Measurements from ENCODE around the gene ADGRE3.

ADGRE3 gene

DNA sequence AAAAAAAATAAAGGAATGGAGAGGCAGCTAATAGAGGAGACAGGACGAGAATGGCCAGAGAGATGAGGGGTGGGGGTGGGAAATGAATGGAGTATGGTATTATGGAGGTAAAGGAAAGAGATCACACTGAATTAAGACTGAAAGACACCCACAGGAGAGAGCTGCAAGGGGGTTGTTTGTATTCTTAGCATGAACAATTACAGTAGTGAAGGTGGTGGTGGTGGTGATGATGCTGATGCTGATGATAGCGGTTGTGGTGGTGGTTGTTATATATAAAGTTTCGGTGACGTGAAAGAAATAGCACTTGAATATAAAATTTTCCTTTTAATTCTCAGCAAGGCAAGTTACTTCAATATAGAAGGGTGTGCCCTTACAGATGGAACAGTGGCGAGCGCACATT lies 2.8 kb upstream of the ADGRE3 start:
- Histone ChIP-seq H3K23ac (ENCODE audit: low read length) (no peak overlapping the region), H2BK120ac (ENCODE audit: low read depth, low read length) (no peak overlapping the region), H4K5ac (ENCODE audit: low read length) (no peak overlapping the region), H3K56ac (ENCODE audit: low read length) (no peak overlapping the region), H3K79me2 (ENCODE audit: control insufficient read depth, insufficient read depth, low read length) (no peaks in the 10 kb centered on the region), H2BK15ac (replicated peaks; ENCODE audit: low read depth) (no peak overlapping the region), H2BK5ac (ENCODE audit: low read length) (no peak overlapping the region), H4K8ac (ENCODE audit: low read depth, low read length) (no peak overlapping the region), H3K27me3 (ENCODE audit: insufficient read depth, low read length, poor library complexity) (no peaks in the 10 kb centered on the region), H3K27ac (ENCODE audit: low read depth, low read length) (no peak overlapping the region), H3K4ac (ENCODE audit: low read depth, low read length) (no peak overlapping the region), H3K4me2 (ENCODE audit: low read length) (no peak overlapping the region), H3K4me3 (ENCODE audit: low read length) (no peak overlapping the region), H3K79me1 (ENCODE audit: low read length) (no peaks in the 10 kb centered on the region), H3K9ac (ENCODE audit: low read length) (no peak overlapping the region), H3K18ac (ENCODE audit: low read length) (no peak overlapping the region), H2AK5ac (ENCODE audit: low read length) (no peak overlapping the region), H3K36me3 (ENCODE audit: control insufficient read depth, insufficient read depth, low read length) (no peaks in the 10 kb centered on the region), H3K4me1 (ENCODE audit: control insufficient read depth, low read depth, low read length) (no peaks in the 10 kb centered on the region)
- 100% methylated on average over 1 of the region's 6 CpGs for WGBS (ENCODE audit: extremely low coverage, insufficient coverage, low lambda C conversion rate)
- no peak for DNase-seq

- 100% methylated on average over 3 of the region's 10 CpGs for WGBS (ENCODE audit: extremely low coverage, insufficient coverage, low lambda C conversion rate)
- no peak overlapping the region for H2BK15ac ChIP-seq (replicated peaks; ENCODE audit: low read depth)
- no peak overlapping the region for H2AK5ac ChIP-seq (ENCODE audit: low read length)
- H4K8ac ChIP-seq (ENCODE audit: low read depth, low read length): no peak overlapping the region
- H3K36me3 ChIP-seq (ENCODE audit: control insufficient read depth, insufficient read depth, low read length): no peaks in the 10 kb centered on the region
- H3K79me2 ChIP-seq (ENCODE audit: control insufficient read depth, insufficient read depth, low read length): no peaks in the 10 kb centered on the region
- H3K4me1 ChIP-seq (ENCODE audit: control insufficient read depth, low read depth, low read length): no peaks in the 10 kb centered on the region
- no peak overlapping the region for H3K9ac ChIP-seq (ENCODE audit: low read length)
- H3K23ac ChIP-seq (ENCODE audit: low read length): no peak overlapping the region
- no peak overlapping the region for H4K5ac ChIP-seq (ENCODE audit: low read length)
- H2BK120ac ChIP-seq (ENCODE audit: low read depth, low read length): no peak overlapping the region
- no peak overlapping the region for H3K4me2 ChIP-seq (ENCODE audit: low read length)
- no peak overlapping the region for H3K56ac ChIP-seq (ENCODE audit: low read length)
- H2BK5ac ChIP-seq (ENCODE audit: low read length): no peak overlapping the region
- no peak overlapping the region for H3K27ac ChIP-seq (ENCODE audit: low read depth, low read length)
- no peak overlapping the region for H3K4ac ChIP-seq (ENCODE audit: low read depth, low read length)
- no peak overlapping the region for H3K4me3 ChIP-seq (ENCODE audit: low read length)
- no peak for DNase-seq
- no peak overlapping the region for H3K18ac ChIP-seq (ENCODE audit: low read length)
- no peaks in the 10 kb centered on the region for H3K27me3 ChIP-seq (ENCODE audit: insufficient read depth, low read length, poor library complexity)
- H3K79me1 ChIP-seq (ENCODE audit: low read length): no peaks in the 10 kb centered on the region
Measured at GRCh38 chr19:14676762-14677161, 2.1 kb upstream of the ADGRE3 start.

- H3K9ac ChIP-seq (ENCODE audit: low read length): no peak overlapping the region
- no peaks in the 10 kb centered on the region for H3K36me3 ChIP-seq (ENCODE audit: control insufficient read depth, insufficient read depth, low read length)
- no peak overlapping the region for H4K8ac ChIP-seq (ENCODE audit: low read depth, low read length)
- no peak overlapping the region for H3K56ac ChIP-seq (ENCODE audit: low read length)
- no peaks in the 10 kb centered on the region for H3K4me1 ChIP-seq (ENCODE audit: control insufficient read depth, low read depth, low read length)
- H2AK5ac ChIP-seq (ENCODE audit: low read length): no peak overlapping the region
- no peaks in the 10 kb centered on the region for H3K79me1 ChIP-seq (ENCODE audit: low read length)
- H3K18ac ChIP-seq (ENCODE audit: low read length): no peak overlapping the region
- H2BK15ac ChIP-seq (replicated peaks; ENCODE audit: low read depth): no peak overlapping the region
- H3K23ac ChIP-seq (ENCODE audit: low read length): no peak overlapping the region
- H2BK5ac ChIP-seq (ENCODE audit: low read length): no peak overlapping the region
- no peak overlapping the region for H2BK120ac ChIP-seq (ENCODE audit: low read depth, low read length)
- WGBS (ENCODE audit: extremely low coverage, insufficient coverage, low lambda C conversion rate): no CpG with 5 or more reads among the region's 1 CpG
- H4K5ac ChIP-seq (ENCODE audit: low read length): no peak overlapping the region
- no peak overlapping the region for H3K4me3 ChIP-seq (ENCODE audit: low read length)
- no peak overlapping the region for H3K4ac ChIP-seq (ENCODE audit: low read depth, low read length)
- no peak overlapping the region for H3K27ac ChIP-seq (ENCODE audit: low read depth, low read length)
- H3K27me3 ChIP-seq (ENCODE audit: insufficient read depth, low read length, poor library complexity): no peaks in the 10 kb centered on the region
- DNase-seq: no peak
- no peaks in the 10 kb centered on the region for H3K79me2 ChIP-seq (ENCODE audit: control insufficient read depth, insufficient read depth, low read length)
- H3K4me2 ChIP-seq (ENCODE audit: low read length): no peak overlapping the region
Measured at GRCh38 chr19:14673088-14673487, 1.6 kb downstream of the ADGRE3 start.

DNA sequence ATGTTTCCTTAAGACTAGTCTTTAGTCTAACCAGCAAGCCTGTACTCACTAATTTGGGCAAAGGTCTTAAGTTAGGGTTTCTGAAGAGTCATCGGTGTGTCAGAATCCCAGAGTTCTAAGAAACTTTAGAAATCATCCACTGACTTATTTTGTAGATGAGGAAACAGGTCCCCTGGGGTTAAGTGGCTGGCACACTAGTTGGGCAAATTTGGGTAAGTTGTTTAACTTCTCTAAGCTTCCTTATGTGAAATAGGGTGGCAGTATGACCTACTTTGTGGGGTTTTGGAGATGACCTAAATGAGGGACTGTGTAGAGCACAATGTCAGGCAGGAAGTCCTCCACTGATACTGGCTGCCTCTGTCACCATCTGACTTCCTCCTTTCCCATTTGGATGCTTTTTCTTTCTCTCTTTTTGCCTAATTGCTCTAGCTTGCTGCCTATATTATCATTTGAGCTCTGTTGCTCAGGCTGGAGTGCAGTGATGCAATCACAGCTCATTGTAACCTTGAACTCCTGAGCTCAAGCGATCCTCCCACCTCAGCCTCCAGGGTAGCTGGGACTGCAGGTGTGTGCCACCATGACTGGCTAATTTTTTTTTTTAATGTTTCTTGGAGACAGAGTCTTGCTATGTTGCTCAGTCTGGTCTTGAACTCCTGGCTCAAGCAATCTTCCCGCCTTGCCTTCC lies 2.3 kb downstream of the ADGRE3 start:
- Histone ChIP-seq H2BK15ac (replicated peaks; ENCODE audit: low read depth) (no peak overlapping the region), H2BK5ac (ENCODE audit: low read length) (no peak overlapping the region), H2AK5ac (ENCODE audit: low read length) (no peak overlapping the region), H2BK120ac (ENCODE audit: low read depth, low read length) (no peak overlapping the region), H3K4me1 (ENCODE audit: control insufficient read depth, low read depth, low read length) (no peaks in the 10 kb centered on the region), H3K9ac (ENCODE audit: low read length) (no peak overlapping the region), H3K4ac (ENCODE audit: low read depth, low read length) (no peak overlapping the region), H3K27ac (ENCODE audit: low read depth, low read length) (no peak overlapping the region), H4K8ac (ENCODE audit: low read depth, low read length) (no peak overlapping the region), H3K4me3 (ENCODE audit: low read length) (no peak overlapping the region), H4K5ac (ENCODE audit: low read length) (no peak overlapping the region), H3K27me3 (ENCODE audit: insufficient read depth, low read length, poor library complexity) (no peaks in the 10 kb centered on the region), H3K36me3 (ENCODE audit: control insufficient read depth, insufficient read depth, low read length) (no peaks in the 10 kb centered on the region), H3K56ac (ENCODE audit: low read length) (no peak overlapping the region), H3K23ac (ENCODE audit: low read length) (no peak overlapping the region), H3K79me2 (ENCODE audit: control insufficient read depth, insufficient read depth, low read length) (no peaks in the 10 kb centered on the region), H3K79me1 (ENCODE audit: low read length) (no peaks in the 10 kb centered on the region), H3K18ac (ENCODE audit: low read length) (no peak overlapping the region), H3K4me2 (ENCODE audit: low read length) (no peak overlapping the region)
- DNase-seq: no peak
- WGBS (ENCODE audit: extremely low coverage, insufficient coverage, low lambda C conversion rate): no CpG with 5 or more reads among the region's 3 CpGs

- Histone ChIP-seq H3K23ac (ENCODE audit: low read length) (no peak overlapping the region), H2BK120ac (ENCODE audit: low read depth, low read length) (no peak overlapping the region), H2BK5ac (ENCODE audit: low read length) (no peak overlapping the region), H3K27me3 (ENCODE audit: insufficient read depth, low read length, poor library complexity) (no peaks in the 10 kb centered on the region), H2AK5ac (ENCODE audit: low read length) (no peak overlapping the region), H2BK15ac (replicated peaks; ENCODE audit: low read depth) (no peak overlapping the region), H3K79me1 (ENCODE audit: low read length) (no peaks in the 10 kb centered on the region), H3K56ac (ENCODE audit: low read length) (no peak overlapping the region), H3K18ac (ENCODE audit: low read length) (no peak overlapping the region), H4K5ac (ENCODE audit: low read length) (no peak overlapping the region), H3K4me2 (ENCODE audit: low read length) (no peak overlapping the region), H3K9ac (ENCODE audit: low read length) (no peak overlapping the region), H4K8ac (ENCODE audit: low read depth, low read length) (no peak overlapping the region), H3K4ac (ENCODE audit: low read depth, low read length) (no peak overlapping the region), H3K79me2 (ENCODE audit: control insufficient read depth, insufficient read depth, low read length) (no peaks in the 10 kb centered on the region), H3K27ac (ENCODE audit: low read depth, low read length) (no peak overlapping the region), H3K36me3 (ENCODE audit: control insufficient read depth, insufficient read depth, low read length) (no peaks in the 10 kb centered on the region), H3K4me1 (ENCODE audit: control insufficient read depth, low read depth, low read length) (no peaks in the 10 kb centered on the region), H3K4me3 (ENCODE audit: low read length) (no peak overlapping the region)
- DNase-seq: no peak
- WGBS (ENCODE audit: extremely low coverage, insufficient coverage, low lambda C conversion rate): no CpG with 5 or more reads among the region's 2 CpGs
Measured at GRCh38 chr19:14670408-14670807, 4.2 kb downstream of the ADGRE3 start.

GRCh38 chr19:14669940-14670339 lies 4.7 kb downstream of the ADGRE3 start:
- H4K5ac ChIP-seq (ENCODE audit: low read length): no peak overlapping the region
- no CpG with 5 or more reads among the region's 3 CpGs for WGBS (ENCODE audit: extremely low coverage, insufficient coverage, low lambda C conversion rate)

More at GRCh38 chr19:14669940-14670339, 4.7 kb downstream of the ADGRE3 start:
- Histone ChIP-seq H3K23ac (ENCODE audit: low read length) (no peak overlapping the region), H2BK5ac (ENCODE audit: low read length) (no peak overlapping the region), H3K4me3 (ENCODE audit: low read length) (no peak overlapping the region), H3K4me2 (ENCODE audit: low read length) (no peak overlapping the region), H3K79me1 (ENCODE audit: low read length) (no peaks in the 10 kb centered on the region), H3K4ac (ENCODE audit: low read depth, low read length) (no peak overlapping the region), H3K27me3 (ENCODE audit: insufficient read depth, low read length, poor library complexity) (no peaks in the 10 kb centered on the region), H2BK15ac (replicated peaks; ENCODE audit: low read depth) (no peak overlapping the region), H3K4me1 (ENCODE audit: control insufficient read depth, low read depth, low read length) (no peaks in the 10 kb centered on the region), H3K9ac (ENCODE audit: low read length) (no peak overlapping the region), H3K56ac (ENCODE audit: low read length) (no peak overlapping the region), H3K36me3 (ENCODE audit: control insufficient read depth, insufficient read depth, low read length) (no peaks in the 10 kb centered on the region), H3K79me2 (ENCODE audit: control insufficient read depth, insufficient read depth, low read length) (no peaks in the 10 kb centered on the region), H3K27ac (ENCODE audit: low read depth, low read length) (no peak overlapping the region), H2AK5ac (ENCODE audit: low read length) (no peak overlapping the region), H3K18ac (ENCODE audit: low read length) (no peak overlapping the region), H4K8ac (ENCODE audit: low read depth, low read length) (no peak overlapping the region), H2BK120ac (ENCODE audit: low read depth, low read length) (no peak overlapping the region)
- DNase-seq: no peak

Data from mesendoderm (in vitro differentiated cells).